ENCODE measurements around the gene MYL4. TPM values are rescaled to one million over a fixed set of nuclear protein-coding genes. Genes with fewer than 3 reads are reported as not detected.
"Not testable (repeated sequence)": the region's sequence is repeated elsewhere in the genome, so short reads cannot be mapped to it uniquely, and the experiment has no call there.

Gene MYL4
- total RNA-seq, 1 experiment from 2014 or later, result 0.66 TPM

- no peak overlapping the region for H3K4me3 Mint-ChIP-seq
- Histone ChIP-seq H3K9ac (ENCODE audit: extremely low read depth, insufficient read length, low read length) (no peak overlapping the region), H3K4me2 (ENCODE audit: insufficient read depth, insufficient read length, low read length) (no peak overlapping the region)
These were observed 58.2 kb downstream of the MYL4 start for GRCh38 chr17:47267354-47267828.

GRCh38 chr17:47268964-47269363 lies 59.8 kb downstream of the MYL4 start:
- not testable (repeated sequence) for H3K23ac ChIP-seq (ENCODE audit: insufficient read length, low read depth, low read length); H2BK120ac ChIP-seq (ENCODE audit: low read depth, low read length, poor library complexity, severe bottlenecking); H3K4ac ChIP-seq (ENCODE audit: low read depth, low read length); H4K8ac ChIP-seq (replicated peaks; ENCODE audit: insufficient read length, low read depth, low read length); H2BK15ac ChIP-seq (ENCODE audit: low read depth, low read length); H3K27me3 Mint-ChIP-seq (ENCODE audit: low read depth); H2BK20ac ChIP-seq (ENCODE audit: low read depth, low read length, poor library complexity, severe bottlenecking); H3K18ac ChIP-seq (ENCODE audit: insufficient read length, low read depth, low read length); H3K27ac ChIP-seq (ENCODE audit: insufficient read length, low read depth, low read length); H3K9ac ChIP-seq (ENCODE audit: extremely low read depth, insufficient read length, low read length); H3K27ac Mint-ChIP-seq; H3K27me3 ChIP-seq (ENCODE audit: insufficient read depth, low read length); H4K20me1 ChIP-seq (ENCODE audit: control insufficient read depth, insufficient read depth, insufficient read length); H2BK12ac ChIP-seq (ENCODE audit: insufficient read length, low read depth, low read length); H3K14ac ChIP-seq (ENCODE audit: insufficient read depth, low read length); H3K56ac ChIP-seq (ENCODE audit: insufficient read length, low read depth, low read length); H3K4me1 ChIP-seq (ENCODE audit: insufficient read depth, low read length); H4K5ac ChIP-seq (ENCODE audit: insufficient read length, low read depth, low read length); H3K9me3 ChIP-seq (ENCODE audit: control insufficient read depth, low read depth, low read length); DNase-seq; H3K23me2 ChIP-seq (ENCODE audit: insufficient read length, low read depth, low read length, poor library complexity, severe bottlenecking); H3T11ph ChIP-seq (ENCODE audit: low read length); H3K79me1 ChIP-seq (ENCODE audit: insufficient read depth, low read depth, low read length, poor library complexity, severe bottlenecking); H3K4me1 Mint-ChIP-seq; H3K4me3 Mint-ChIP-seq; H2AFZ ChIP-seq (ENCODE audit: low read length); H2BK5ac ChIP-seq (ENCODE audit: insufficient read length, low read length); H3K4me2 ChIP-seq (ENCODE audit: insufficient read depth, insufficient read length, low read length); H3K79me2 ChIP-seq (ENCODE audit: insufficient read depth, low read length); H2AK5ac ChIP-seq (ENCODE audit: insufficient read length, low read length); H4K91ac ChIP-seq (ENCODE audit: insufficient read length, low read depth, low read length)
- H3K36me3 Mint-ChIP-seq (ENCODE audit: insufficient read depth in 1 of 3, low read depth in 3 of 3), result peaks cover 3 to 13% (median 5%) of the 10 kb centered on the region in 3 experiments; a peak in 6 of 7 replicates
- WGBS (ENCODE audit: extremely low coverage, insufficient read length, low lambda C conversion rate), result no CpG with 5 or more reads among the region's 3 CpGs
- H3K9me3 Mint-ChIP-seq, result peaks cover 10 to 15% of the 10 kb centered on the region in 2 experiments

More at GRCh38 chr17:47267354-47267828, 58.2 kb downstream of the MYL4 start:
- H3K4me1 ChIP-seq (ENCODE audit: insufficient read depth, low read length), result no peaks in the 10 kb centered on the region
- H3K9me3 ChIP-seq (ENCODE audit: control insufficient read depth, low read depth, low read length), result no peaks in the 10 kb centered on the region
- H3K14ac ChIP-seq (ENCODE audit: insufficient read depth, low read length), result no peak overlapping the region
- Mint-ChIP-seq H3K36me3 (ENCODE audit: insufficient read depth in 1 of 3, low read depth in 3 of 3) (peaks cover 3 to 13% (median 5%) of the 10 kb centered on the region in 3 experiments; a peak in 6 of 7 replicates), H3K27ac (no peak overlapping the region), H3K9me3 (peaks cover 10 to 15% of the 10 kb centered on the region in 2 experiments), H3K27me3 (ENCODE audit: low read depth) (peaks cover 5% of the 10 kb centered on the region; the same call in 1 of the 2 replicates), H3K4me1 (peaks cover 4 to 8% of the 10 kb centered on the region in 2 experiments; a peak in 2 of 4 replicates)
- H4K5ac ChIP-seq (ENCODE audit: insufficient read length, low read depth, low read length), result no peak overlapping the region
- no peak overlapping the region for H2BK5ac ChIP-seq (ENCODE audit: insufficient read length, low read length)
- H3K27ac ChIP-seq (ENCODE audit: insufficient read length, low read depth, low read length), result no peak overlapping the region
- WGBS (ENCODE audit: extremely low coverage, insufficient read length, low lambda C conversion rate), result no CpG with 5 or more reads among the region's 1 CpG
- no peak overlapping the region for H2BK20ac ChIP-seq (ENCODE audit: low read depth, low read length, poor library complexity, severe bottlenecking)
- H4K8ac ChIP-seq (replicated peaks; ENCODE audit: insufficient read length, low read depth, low read length), result no peak overlapping the region
- no peaks in the 10 kb centered on the region for H3K23me2 ChIP-seq (ENCODE audit: insufficient read length, low read depth, low read length, poor library complexity, severe bottlenecking)
- no peak overlapping the region for H3K23ac ChIP-seq (ENCODE audit: insufficient read length, low read depth, low read length)
- H3K79me1 ChIP-seq (ENCODE audit: insufficient read depth, low read depth, low read length, poor library complexity, severe bottlenecking), result no peaks in the 10 kb centered on the region
- no peak overlapping the region for H2BK120ac ChIP-seq (ENCODE audit: low read depth, low read length, poor library complexity, severe bottlenecking)
- no peak overlapping the region for H2AFZ ChIP-seq (ENCODE audit: low read length)
- H3T11ph ChIP-seq (ENCODE audit: low read length), result no peak overlapping the region
- DNase-seq, result no peak
- no peak overlapping the region for H2BK15ac ChIP-seq (ENCODE audit: low read depth, low read length)
- no peaks in the 10 kb centered on the region for H3K27me3 ChIP-seq (ENCODE audit: insufficient read depth, low read length)
- no peak overlapping the region for H3K18ac ChIP-seq (ENCODE audit: insufficient read length, low read depth, low read length)
- no peak overlapping the region for H2BK12ac ChIP-seq (ENCODE audit: insufficient read length, low read depth, low read length)
- no peak overlapping the region for H3K4ac ChIP-seq (ENCODE audit: low read depth, low read length)
- no peak overlapping the region for H3K56ac ChIP-seq (ENCODE audit: insufficient read length, low read depth, low read length)
- no peak for TF ChIP-seq CTCF (conservative IDR thresholded peaks at IDR 0.05)
- H4K91ac ChIP-seq (ENCODE audit: insufficient read length, low read depth, low read length), result no peak overlapping the region
- H3K79me2 ChIP-seq (ENCODE audit: insufficient read depth, low read length), result no peaks in the 10 kb centered on the region
- no peaks in the 10 kb centered on the region for H4K20me1 ChIP-seq (ENCODE audit: control insufficient read depth, insufficient read depth, insufficient read length)
- H2AK5ac ChIP-seq (ENCODE audit: insufficient read length, low read length), result no peak overlapping the region
